Measurements from ENCODE around the gene TRABD2B.

Gene TRABD2B

GRCh38 chr1:47788761-47789160, 208.4 kb downstream of the TRABD2B start:
- no peak for DNase-seq

DNA sequence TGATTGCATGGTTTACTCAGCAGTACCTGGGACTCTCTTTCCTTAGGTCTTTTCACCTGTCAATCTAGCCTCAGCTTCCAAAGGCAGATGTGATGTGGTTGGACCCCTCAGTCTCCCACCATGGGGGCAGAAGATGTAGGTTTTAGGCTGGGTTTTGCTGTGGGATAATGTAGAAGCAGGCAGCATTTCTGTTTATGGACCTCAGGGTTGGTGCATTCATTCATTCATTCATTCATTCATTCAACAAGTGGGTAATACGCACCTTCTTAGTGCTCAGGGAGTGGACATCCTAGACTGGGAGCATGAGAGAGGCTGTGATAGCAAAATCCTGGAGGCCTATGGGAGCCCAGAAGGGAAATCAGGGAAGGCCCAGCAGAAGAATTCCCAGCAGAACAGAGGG, 209.6 kb downstream of the TRABD2B start:
- no peak for DNase-seq

DNA sequence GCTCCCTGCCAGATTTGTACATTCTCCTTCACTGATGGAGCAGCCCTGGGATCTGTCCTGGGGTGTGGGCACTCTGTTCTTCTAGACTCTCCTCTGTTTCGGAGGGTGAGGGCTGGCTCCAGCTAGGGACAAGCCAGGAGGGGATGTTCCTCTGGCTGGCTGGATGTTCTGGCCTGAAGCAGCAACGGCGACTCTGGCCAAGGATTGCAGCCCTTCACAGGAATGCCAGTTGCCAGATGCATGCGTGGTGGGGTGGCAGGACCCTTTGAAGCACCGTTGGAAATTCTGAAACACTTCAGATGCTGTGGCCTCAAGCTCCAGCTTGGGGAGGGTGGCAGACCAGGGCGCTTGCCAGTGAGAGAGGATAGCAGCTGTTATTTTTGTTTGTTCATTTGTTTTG, 210.9 kb downstream of the TRABD2B start:
- DNase-seq, result no peak

DNA sequence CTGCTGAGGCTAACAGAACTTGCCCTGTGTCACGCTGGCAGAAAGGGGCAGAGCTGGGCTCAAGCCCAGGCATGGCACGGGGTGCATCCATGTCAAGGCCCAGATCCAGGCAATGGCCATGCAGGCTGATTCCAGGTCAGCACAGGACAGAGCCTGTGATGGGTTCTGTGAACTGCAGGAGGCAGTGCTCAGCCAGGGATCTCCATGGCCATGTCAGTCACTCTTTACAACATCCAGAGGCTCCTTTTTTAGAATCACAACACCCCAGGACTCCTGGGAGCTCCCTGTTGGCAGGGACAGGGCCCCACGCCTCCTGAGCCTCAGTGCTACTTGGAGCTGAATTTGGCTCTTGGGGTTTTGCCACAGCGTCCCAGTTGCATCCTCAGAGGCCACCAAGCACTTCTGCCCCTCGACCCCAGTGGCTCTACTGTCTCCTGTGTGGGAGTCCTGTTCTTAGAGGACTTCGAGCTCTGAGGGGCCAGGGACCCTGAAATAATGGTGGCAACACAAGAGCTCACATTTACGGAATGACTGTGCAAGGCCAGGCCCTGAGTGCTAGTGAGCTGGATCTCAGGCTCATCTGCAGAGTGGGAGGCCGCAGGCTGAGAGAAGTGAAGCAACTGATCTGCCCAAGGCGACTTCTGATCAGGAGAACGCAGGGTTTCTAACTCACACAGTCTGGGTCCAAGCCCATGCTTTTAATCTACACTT, 211.5 kb downstream of the TRABD2B start:
- DNase-seq, result no peak

DNA sequence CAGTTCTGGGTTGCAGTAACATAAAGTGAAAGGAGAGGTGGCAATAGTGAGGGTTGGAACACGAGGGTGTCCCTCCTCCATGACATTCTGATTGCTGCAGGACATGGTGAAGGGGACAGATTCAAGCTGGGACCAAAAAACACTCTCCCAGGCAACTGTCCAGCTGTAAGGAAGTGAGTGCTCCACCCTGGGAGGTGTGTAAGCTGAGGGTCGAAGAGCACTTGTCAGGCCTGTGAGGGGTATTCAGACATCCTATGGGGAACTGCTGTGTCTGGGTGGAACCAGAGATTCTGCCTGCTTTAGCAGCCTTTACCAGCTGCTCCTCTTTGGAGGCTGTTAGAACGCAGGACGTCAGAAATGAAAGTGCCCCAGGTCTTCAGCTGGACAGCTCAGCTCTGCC, 212.1 kb downstream of the TRABD2B start:
- DNase-seq, result no peak

DNA sequence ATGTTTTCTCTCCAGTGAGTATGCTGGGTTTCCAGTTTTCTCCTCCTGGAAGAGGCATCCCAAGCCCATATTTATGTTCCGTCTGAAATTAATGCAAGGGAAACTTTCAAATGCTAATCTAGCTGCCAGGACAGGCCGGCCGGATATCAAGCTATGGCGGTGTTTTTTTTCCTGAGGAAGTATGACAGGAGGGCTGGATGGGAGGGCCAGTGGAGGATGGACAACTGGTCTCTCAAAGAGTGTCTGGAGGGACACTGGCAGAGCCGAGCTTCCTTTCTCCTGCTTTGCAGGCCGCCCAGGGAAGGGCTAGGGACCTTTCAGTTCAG, 212.7 kb downstream of the TRABD2B start:
- no peak for DNase-seq

- no peak for DNase-seq
Observed at GRCh38 chr1:47783638-47784496, 213.3 kb downstream of the TRABD2B start.

DNA sequence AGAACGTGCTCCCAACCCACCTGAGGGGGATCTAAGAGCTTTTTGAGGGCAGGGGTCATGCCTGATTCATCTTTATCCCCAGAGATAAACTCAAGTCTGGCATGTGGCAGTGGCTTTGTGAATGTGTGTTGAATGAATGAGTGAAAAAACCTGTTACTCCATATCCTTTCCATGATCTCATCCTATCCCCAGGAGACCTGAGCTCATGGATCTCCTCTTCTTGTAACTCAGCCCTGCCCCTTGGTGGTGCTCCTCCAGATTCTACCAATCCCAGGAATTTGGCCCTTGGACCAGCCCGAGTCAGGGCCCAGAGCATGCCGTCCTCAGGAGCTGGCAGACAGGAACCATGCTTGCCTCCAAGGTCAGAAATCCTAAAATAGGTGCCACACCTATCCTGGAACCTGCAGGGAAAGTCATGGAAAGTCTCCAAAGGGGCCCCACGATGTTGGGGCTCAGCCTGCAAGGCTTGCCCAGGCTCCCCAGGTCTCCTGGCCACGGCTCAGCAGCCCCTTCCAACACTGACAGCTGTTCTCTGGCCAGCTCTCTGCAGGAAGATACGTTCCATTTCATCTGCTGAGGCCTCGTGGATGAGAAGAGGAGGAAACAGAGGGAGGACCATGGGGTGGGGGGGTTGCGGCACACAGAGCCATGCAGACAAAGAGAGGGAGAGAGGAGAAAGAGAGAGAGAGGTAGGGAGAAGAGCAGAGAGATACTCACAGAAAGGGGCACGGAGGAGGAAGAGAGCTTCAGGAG, 214.6 kb downstream of the TRABD2B start:
- no peak for DNase-seq

- DNase-seq, result no peak
Observed at GRCh38 chr1:47781171-47781959, 215.8 kb downstream of the TRABD2B start.

DNA sequence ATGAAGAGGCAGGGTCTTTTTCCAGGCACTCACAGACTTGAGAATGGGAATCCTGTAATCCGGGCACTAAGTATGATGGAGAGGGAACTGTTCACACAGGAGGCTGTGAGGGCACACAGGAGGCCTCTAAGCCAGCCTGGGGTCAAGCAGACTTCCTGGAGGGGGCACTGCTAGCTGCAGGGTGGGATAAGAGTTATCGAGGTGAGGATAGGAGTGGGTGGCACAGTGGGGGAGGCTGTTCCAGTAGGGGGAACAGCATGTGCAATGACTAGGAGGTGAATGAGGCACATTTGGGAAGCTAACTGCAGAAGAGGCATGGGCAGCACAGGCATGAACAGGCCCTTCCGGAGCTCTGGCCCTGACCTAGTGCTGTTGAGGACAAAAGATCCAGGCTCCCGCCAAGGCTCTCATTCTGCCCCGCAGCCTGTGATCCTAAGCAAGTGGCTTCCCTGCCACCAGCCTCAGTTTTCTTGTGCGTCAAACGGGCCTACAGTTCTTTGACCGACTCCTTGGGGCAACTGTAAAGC, 216.7 kb downstream of the TRABD2B start:
- no peak for DNase-seq

DNA sequence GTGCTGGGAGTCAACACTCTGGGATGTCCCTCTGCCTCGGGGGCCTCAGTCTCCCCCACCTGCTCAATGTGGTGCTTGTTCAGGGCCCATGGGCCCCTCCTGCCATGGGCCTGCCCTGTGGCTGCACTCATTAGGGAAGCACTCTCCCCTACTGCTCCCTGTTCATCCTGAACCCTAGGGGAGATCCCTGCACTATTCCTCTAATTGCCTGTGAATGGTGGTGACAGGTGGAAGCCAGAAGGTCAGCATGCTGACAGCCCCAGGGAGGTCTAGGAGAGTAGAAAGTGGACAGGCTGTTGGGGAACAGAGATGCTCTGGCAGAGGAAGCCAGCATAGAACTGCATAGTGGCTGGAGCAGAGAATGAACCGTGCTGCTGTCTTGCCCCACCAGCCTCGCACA, 217.6 kb downstream of the TRABD2B start:
- DNase-seq, result no peak

DNA sequence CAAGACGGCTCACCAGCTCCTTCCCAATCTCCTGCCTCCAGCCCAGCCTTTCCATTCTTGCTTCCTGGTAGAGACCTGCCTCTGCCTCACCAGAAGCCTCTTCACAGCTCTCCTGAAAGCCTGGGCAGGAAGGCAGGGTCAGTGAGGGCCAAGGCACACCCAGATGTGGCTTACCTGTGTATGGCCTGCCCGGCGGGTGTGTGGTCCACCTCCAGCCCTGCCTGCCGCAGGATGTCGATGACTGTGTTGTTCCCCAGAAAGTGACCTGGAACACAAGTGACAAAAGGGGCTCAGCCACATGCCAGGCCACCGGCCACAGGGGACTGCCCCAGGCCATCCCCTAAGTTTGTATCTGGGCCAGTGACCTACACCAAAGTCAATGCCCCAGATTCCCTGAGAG, 218.9 kb downstream of the TRABD2B start:
- no peak for DNase-seq

DNA sequence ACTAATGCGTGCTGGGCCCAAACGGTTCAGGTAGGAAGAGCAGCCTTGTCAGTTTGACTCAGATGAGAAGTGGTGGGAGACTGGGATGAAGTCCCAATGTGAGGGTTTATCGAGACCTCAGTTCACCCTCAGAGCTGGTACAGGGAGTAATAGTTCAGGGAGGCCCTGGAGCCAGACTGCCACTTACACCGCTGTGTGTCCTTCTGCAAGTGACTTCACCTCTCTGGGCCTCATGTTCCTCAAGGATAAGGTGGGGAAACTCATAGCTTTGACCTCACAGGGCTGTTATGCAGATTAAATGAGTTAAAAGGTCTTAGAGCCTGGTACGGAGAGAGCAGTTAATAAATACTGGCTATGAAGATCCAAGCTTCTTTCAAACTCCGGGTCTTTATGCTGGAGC, 219.9 kb downstream of the TRABD2B start:
- no peak for DNase-seq

GRCh38 chr1:47776667-47777131, 220.5 kb downstream of the TRABD2B start:
- no peak for DNase-seq

DNA sequence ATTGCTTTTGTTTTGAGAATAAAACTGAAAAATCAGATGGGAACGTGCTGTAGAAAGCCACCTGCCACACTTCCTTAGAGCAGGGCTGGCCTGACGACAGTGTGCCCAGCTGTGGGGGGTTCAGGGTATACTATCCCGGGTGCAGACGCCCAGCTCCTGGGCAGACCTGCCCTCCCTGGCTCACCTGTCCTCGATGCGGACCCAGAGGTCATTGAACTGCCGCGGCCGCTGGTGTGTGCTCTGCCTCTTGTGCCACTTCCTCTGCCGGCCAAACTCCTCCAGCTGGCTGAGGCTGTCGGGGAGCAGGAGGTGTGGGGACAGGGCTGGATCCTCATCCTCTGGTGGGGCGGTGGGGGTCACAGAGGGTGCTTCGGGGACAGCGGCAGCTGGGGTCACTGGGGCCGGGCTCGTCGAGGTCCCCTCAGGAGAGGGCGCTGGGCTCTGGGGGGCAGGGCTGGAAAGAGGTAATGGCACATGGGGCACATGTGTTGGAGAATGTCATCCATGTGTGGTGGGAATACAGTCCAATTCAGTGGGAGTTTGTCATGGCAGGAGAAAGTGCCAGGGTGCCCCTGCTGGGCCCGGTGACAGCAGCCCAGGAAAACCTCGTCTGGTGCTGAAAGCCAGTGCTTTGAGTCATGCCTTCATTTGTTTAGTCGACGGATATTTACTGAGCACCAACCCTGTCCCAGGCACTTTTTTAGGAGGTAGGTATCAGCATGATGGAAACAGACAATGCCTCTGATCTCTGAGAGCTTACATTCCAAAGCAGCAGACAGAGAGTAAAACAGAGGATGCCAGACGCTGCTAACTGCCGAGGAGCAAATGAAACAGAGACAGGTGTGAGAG, 222.0 kb downstream of the TRABD2B start:
- no peak for DNase-seq

DNA sequence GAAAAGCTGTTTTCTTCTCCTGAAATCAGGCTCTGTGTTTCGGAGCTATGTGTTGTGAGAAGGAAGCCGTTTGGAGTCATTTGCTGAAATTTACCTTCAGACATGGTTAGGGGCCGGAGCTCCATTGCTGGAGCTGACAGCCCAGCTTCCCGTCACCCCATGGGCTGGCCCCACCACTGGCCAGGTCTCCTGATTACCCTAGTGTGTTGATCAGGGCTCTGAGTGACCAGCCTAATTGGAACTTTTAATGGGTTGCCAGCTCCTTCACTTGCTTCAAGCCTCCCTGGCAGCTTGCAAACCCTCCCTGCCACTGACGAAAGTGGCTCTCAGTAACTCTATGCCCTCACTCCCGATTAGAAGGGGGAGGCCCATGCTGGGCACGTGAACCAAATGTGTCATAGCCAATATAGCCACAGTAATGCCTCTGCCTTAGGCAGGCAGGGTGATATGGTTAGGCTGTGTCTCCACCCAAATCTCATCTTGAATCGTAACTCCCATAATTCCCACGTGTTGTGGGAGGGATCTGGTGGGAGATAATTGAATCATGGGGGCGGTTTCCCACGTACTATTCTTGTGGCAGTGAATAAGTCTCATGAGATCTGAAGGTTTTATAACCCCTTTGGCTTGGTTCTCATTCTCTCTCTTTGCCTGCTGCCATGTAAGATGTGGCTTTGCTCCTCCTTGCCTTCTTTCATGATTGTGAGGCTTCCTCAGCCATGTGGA, 224.1 kb downstream of the TRABD2B start:
- no peak for DNase-seq

DNA sequence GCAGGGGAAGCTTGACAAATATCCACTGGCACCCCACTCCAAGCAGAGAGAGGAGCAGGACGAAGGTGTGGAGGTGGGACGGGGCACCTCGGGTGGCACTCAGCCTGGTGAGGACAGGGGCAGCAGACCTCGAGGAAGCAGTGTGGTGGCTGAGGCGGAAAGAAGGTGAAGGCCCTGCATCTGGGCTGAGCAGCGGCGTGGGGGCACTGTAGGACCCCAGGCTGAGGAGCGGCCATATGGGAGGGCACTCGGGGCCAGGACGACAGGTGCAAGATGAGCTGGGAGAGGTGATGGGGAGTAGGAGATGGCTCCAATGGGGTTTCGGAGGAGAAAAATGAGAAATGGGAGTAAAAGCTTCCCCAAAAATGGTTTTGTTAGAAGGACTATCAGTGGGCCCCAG, 224.9 kb downstream of the TRABD2B start:
- DNase-seq, result no peak

GRCh38 chr1:47771751-47772150, 225.4 kb downstream of the TRABD2B start:
- DNase-seq, result no peak

DNA sequence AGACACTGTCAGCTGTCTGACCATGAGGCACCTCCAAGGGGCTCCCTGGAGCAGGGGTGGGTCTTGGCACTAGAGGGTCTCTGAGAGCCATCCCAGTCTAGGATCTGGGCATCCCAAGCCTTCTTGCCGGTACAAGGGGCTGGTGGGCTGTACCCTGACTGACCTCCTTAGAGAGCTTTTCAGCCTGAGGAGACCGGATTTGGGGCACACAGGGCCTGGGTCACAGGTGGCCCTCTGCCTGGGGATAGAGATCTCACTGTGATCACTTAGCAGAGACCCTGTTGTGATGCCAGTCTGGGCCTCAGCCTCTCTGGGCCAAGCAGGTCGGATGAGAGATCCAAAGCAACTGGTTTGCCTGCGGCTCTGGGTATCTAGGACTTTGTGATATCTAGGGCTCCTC, 227.2 kb downstream of the TRABD2B start:
- no peak for DNase-seq

GRCh38 chr1:47769295-47769694, 227.9 kb downstream of the TRABD2B start:
- no peak for DNase-seq

GRCh38 chr1:47767741-47768100, 229.5 kb downstream of the TRABD2B start:
- DNase-seq, result no peak

All from activated CD4-positive, alpha-beta T cell treated with anti-CD3 and anti-CD28 coated beads for 1 hour (primary cell).